HepG2 (cell line): ENCODE results near the gene CTU2. TPM values are rescaled to one million over a fixed set of nuclear protein-coding genes. Genes with fewer than 3 reads are reported as not detected.
A peak's percentile ranks its signal among the peaks of the same experiment; 100 is the strongest.

Experiments used
- ATAC-seq: fragments of 200-7000 bp; cut with Tn5 transposase; 3 replicates; pipeline ENCODE4 v1.9.1; 2020; ENCODE audit warnings: mild to moderate bottlenecking, moderate library complexity
- BruUV-seq: library from RNA; stranded (reverse); fragments of 400-500 nt; replicated peaks from 2 replicates; lab custom pipeline; 2021; lab: Mats Ljungman, UMichigan
- CTCF ChIA-PET: fragments of 300-600 bp; formaldehyde crosslinking; extraction: SDS; loops from one replicate; lab custom pipeline; 2021; ENCODE audit warnings: low total read pairs, inconsistent platforms, low intra/inter-chr PET ratio; lab: Yijun Ruan, JAX
- POLR2A ChIA-PET: fragments of 350-600 bp; sonication (Branson Sonifier 250); formaldehyde crosslinking; loops from one replicate; lab custom pipeline; 2020; ENCODE audit warnings: antibody characterized with exemption, inconsistent platforms; lab: Yijun Ruan, JAX
- DNase-seq: peaks from one replicate; pipeline ENCODE4 v3.0.0-alpha.2; 2015; ENCODE audit warnings: low spot score
- FAIRE-seq: peaks from 3 replicates; lab custom pipeline; 2011; peaks lifted over from hg19 to GRCh38; lab: Jason Lieb, UNC
- H2AFZ ChIP-seq: one replicate; pipeline ENCODE4 v1.6.1; 2011; ENCODE audit warnings: low read length, inconsistent platforms
- H3K27ac ChIP-seq: fragments of 300-600 bp; 3 replicates; pipeline ENCODE4 v1.8.0; 2011; ENCODE audit warnings: mixed run types, mild to moderate bottlenecking, mixed read lengths, low read length, inconsistent platforms; ENCODE audit not compliant: insufficient read depth; ENCODE audit errors: extremely low read length
- H3K27me3 ChIP-seq, 2 experiments: fragments of 200-600 bp in 1 of 2; 2 replicates in 1 of 2; 3 replicates in 1 of 2; pipeline versions ENCODE4 v1.6.0 to v1.8.0; 2011; ENCODE audit warnings: low read length in 2 of 2, mild to moderate bottlenecking in 2 of 2, moderate library complexity in 2 of 2, inconsistent platforms in 1 of 2; ENCODE audit not compliant: insufficient read depth in 2 of 2, control insufficient read depth in 1 of 2
- H3K36me3 ChIP-seq, 2 experiments: fragments of 200-600 bp in 1 of 2; replicated peaks in 1 of 2; 2 replicates in 1 of 2; 3 replicates in 1 of 2; pipeline versions ENCODE4 v1.5.1 to v1.8.0; 2011; ENCODE audit warnings: low read length in 2 of 2, inconsistent platforms in 1 of 2; ENCODE audit not compliant: insufficient read depth in 2 of 2, control insufficient read depth in 1 of 2
- H3K4me1 ChIP-seq: 2 replicates; pipeline ENCODE4 v1.5.1; 2012; ENCODE audit warnings: low read length, inconsistent platforms; ENCODE audit not compliant: insufficient read depth
- H3K4me2 ChIP-seq: 2 replicates; pipeline ENCODE4 v1.6.0; 2011; ENCODE audit warnings: low read depth, low read length, inconsistent platforms
- H3K4me3 ChIP-seq, 3 experiments: fragments of 200-600 bp in 1 of 3; sonication (generic), shearing (Covaris generic) in 1 of 3; replicated peaks in 1 of 3; 2 replicates each; pipeline ENCODE4 v1.5.1; 2011 to 2016; ENCODE audit warnings: low read length in 3 of 3, inconsistent platforms in 2 of 3, low read depth in 2 of 3, mild to moderate bottlenecking in 2 of 3, control low read depth in 1 of 3, mixed read lengths in 1 of 3; ENCODE audit not compliant: insufficient read depth in 1 of 3
- H3K79me2 ChIP-seq: one replicate; pipeline ENCODE4 v1.6.1; 2011; ENCODE audit warnings: low read length, inconsistent platforms; ENCODE audit not compliant: insufficient read depth
- H3K9ac ChIP-seq: 2 replicates; pipeline ENCODE4 v1.6.0; 2011; ENCODE audit warnings: mild to moderate bottlenecking, low read depth, low read length, inconsistent platforms; ENCODE audit not compliant: insufficient read depth
- H3K9me3 ChIP-seq: 2 replicates; pipeline ENCODE4 v1.5.1; 2012; ENCODE audit warnings: mild to moderate bottlenecking, low read length
- H4K20me1 ChIP-seq: 2 replicates; pipeline ENCODE4 v1.6.0; 2011; ENCODE audit warnings: inconsistent platforms, mild to moderate bottlenecking, low read length, moderate library complexity; ENCODE audit not compliant: insufficient read depth
- AGO2 ChIP-seq: fragments of 200-400 bp; formaldehyde crosslinking; optimal IDR thresholded peaks from 2 replicates; pipeline ENCODE3; 2017; ENCODE audit warnings: mild to moderate bottlenecking, low read depth, low read length, moderate library complexity
- GTF2F1 ChIP-seq: fragments of 150-350 bp; IDR thresholded peaks from 2 replicates; pipeline ENCODE4 v1.6.1; 2014; ENCODE audit warnings: low read length
- MIER2 ChIP-seq: IDR thresholded peaks from 2 replicates; pipeline ENCODE4 v1.6.1; 2016; ENCODE audit warnings: missing biosample characterization, missing genetic modification reagents
- NCOA1 ChIP-seq: sonication (generic); formaldehyde crosslinking; IDR thresholded peaks from 2 replicates; pipeline ENCODE4 v1.9.0; 2021; ENCODE audit warnings: missing genetic modification reagents
- RBM22 ChIP-seq: fragments of 200-400 bp; formaldehyde crosslinking; optimal IDR thresholded peaks from 2 replicates; pipeline ENCODE3; 2017; ENCODE audit warnings: mild to moderate bottlenecking, low read length, moderate library complexity
- TBX3 ChIP-seq: fragments of 450-650 bp; IDR thresholded peaks from 2 replicates; pipeline ENCODE4 v1.6.1; 2017; ENCODE audit warnings: antibody characterized with exemption, mild to moderate bottlenecking, inconsistent platforms, borderline replicate concordance
- U2AF2 ChIP-seq: fragments of 200-400 bp; formaldehyde crosslinking; IDR thresholded peaks from 2 replicates; pipeline ENCODE4 v1.6.1; 2017; ENCODE audit warnings: low read depth, mild to moderate bottlenecking, low read length
- ZNF597 ChIP-seq: sonication (generic); formaldehyde crosslinking; IDR thresholded peaks from 2 replicates; pipeline ENCODE4 v1.5.0; 2020; ENCODE audit warnings: missing genetic modification reagents
- WGBS: methylation state at CpG from one replicate; pipeline ENCODE4 v1.1.6; 2017; ENCODE audit warnings: low lambda C conversion rate; 5-methylcytosine and 5-hydroxymethylcytosine counted together
- in situ Hi-C: cut with HindIII; loops from 2 replicates; pipeline ENCODE4 v1.10.0; 2017; ENCODE audit warnings: low pct_unique_long_range_greater_than_20kb; ENCODE audit not compliant: extremely low pct_ligation_motif_present
- intact Hi-C: fragments of 100-400 bp; cut with micrococcal nuclease; formaldehyde crosslinking; loops from one replicate; pipeline ENCODE4 v1.10.0; 2022; ENCODE audit not compliant: unreplicated experiment
- polyA plus RNA-seq, 8 experiments: library from polyadenylated mRNA; depleted of rRNA in 3 of 8; stranded (reverse) in 7 of 8; unstranded in 1 of 8; fragments of >200 nt; fragmentation: Illumina TruSeq in 4 of 8; extraction: Trizol in 4 of 8; gene quantifications; 2 replicates each; pipeline versions ENCODE4 v1.2.1 to v1.2.3, GENCODE V29; 2011 to 2016; ENCODE audit warnings: low read depth in 4 of 8, missing spikeins in 1 of 8, mixed read lengths in 1 of 8; ENCODE audit not compliant: insufficient read depth in 1 of 8
- total RNA-seq, 5 experiments: library from RNA; depleted of rRNA; stranded (reverse); fragments of >200 nt; fragmentation: Illumina TruSeq; extraction: Trizol; gene quantifications; 2 replicates each; pipeline ENCODE4 v1.2.3, GENCODE V29; 2016; ENCODE audit warnings: low read depth in 1 of 5

CTU2 gene
- total and polyA plus RNA-seq, 2 of the 13 experiments (the other 11 are each of a cell fraction or from before 2014, with no cell fraction given) = 13.3 to 21.9 TPM

- Histone ChIP-seq H3K4me1 (no peaks in the 10 kb centered on the region), H3K4me3 (no peak overlapping the region), H3K27me3 (no peaks in the 10 kb centered on the region), H4K20me1 (no peaks in the 10 kb centered on the region), H3K4me2 (no peak overlapping the region), H3K36me3 (peaks cover 42 to 65% of the 10 kb centered on the region in 2 experiments; a peak in 4 of 5 replicates), H2AFZ (no peak overlapping the region), H3K27ac (no peak overlapping the region), H3K9ac (no peak overlapping the region), H3K9me3 (no peaks in the 10 kb centered on the region)
- ATAC-seq (no peak), FAIRE-seq (no peak), DNase-seq (no peak)
- CTCF ChIA-PET = no interaction called here
- intact Hi-C loops (no loop called here), in situ Hi-C loops (no loop called here)
- WGBS = 97% methylated on average over 34 of the region's 34 CpGs
- POLR2A ChIA-PET = no interaction called here
- no peak for TF ChIP-seq GTF2F1
- TF ChIP-seq ZNF597 = no peak
- TF ChIP-seq TBX3 = no peak
- TF ChIP-seq RBM22 = peak; percentile 31
- TF ChIP-seq MIER2 = no peak
- TF ChIP-seq U2AF2 = no peak
- no peak for TF ChIP-seq NCOA1 (CRISPR knock-in tag)
- TF ChIP-seq AGO2 = peak; percentile 42
- TF ChIP-seq, all 625 proteins: peak for 2
- H3K79me2 ChIP-seq = no peaks in the 10 kb centered on the region
- BruUV-seq = no TSS peak
Measured at GRCh38 chr16:88730632-88731607, 24.6 kb downstream of the CTU2 start.
